Stomach (tissue), 9 donors: ENCODE measurements around the gene USP9X. TPM values are rescaled to one million over a fixed set of nuclear protein-coding genes. Genes with fewer than 3 reads are reported as not detected.
A peak's percentile ranks its signal among the peaks of the same experiment; 100 is the strongest.
"Not testable (repeated sequence)": the region's sequence is repeated elsewhere in the genome, so short reads cannot be mapped to it uniquely, and the experiment has no call there.

ENCODE experiments used
- DNase-seq, 2 donors: peaks; one replicate each; pipeline versions ENCODE4 v3.0.0 to v3.0.0-alpha.2; 2013 to 2019
- H3K27ac ChIP-seq, 5 donors: fragments of 200-600 bp in 4 of 5; sonication (generic) in 4 of 5; one replicate each; pipeline ENCODE4 v1.5.1; 2013 to 2019; ENCODE audit warnings: mild to moderate bottlenecking in 1 of 5, moderate library complexity in 1 of 5
- H3K27me3 ChIP-seq, 3 donors: fragments of 200-600 bp; sonication (generic); one replicate each; pipeline ENCODE4 v1.5.1; 2017 to 2019; ENCODE audit warnings: mixed run types in 1 of 3
- H3K36me3 ChIP-seq, 4 donors: fragments of 200-600 bp; sonication (generic); 1 replicate in 3 of 4; 2 replicates in 1 of 4; pipeline ENCODE4 v1.5.1; 2016 to 2019
- H3K4me1 ChIP-seq, 4 donors: fragments of 200-600 bp; sonication (generic); one replicate each; pipeline ENCODE4 v1.5.1; 2016 to 2019
- H3K4me3 ChIP-seq, 4 donors: fragments of 200-600 bp; sonication (generic) in 3 of 4; one replicate each; pipeline ENCODE4 v1.5.1; 2016 to 2019; ENCODE audit warnings: mild to moderate bottlenecking in 1 of 4
- H3K9me3 ChIP-seq, 4 donors: fragments of 200-600 bp; sonication (generic); one replicate each; pipeline ENCODE4 v1.5.1; 2016 to 2019
- CTCF ChIP-seq, 7 experiments: fragments of 450-650 bp in 4 of 7; fragments of 200-600 bp in 3 of 7; sonication (generic) in 3 of 7; IDR thresholded peaks; one replicate each; pipeline ENCODE4 v1.5.1; 2016 to 2019; ENCODE audit warnings: antibody characterized with exemption in 7 of 7, control low read depth in 2 of 7, mild to moderate bottlenecking in 1 of 7
- EP300 ChIP-seq: sonication (generic); formaldehyde crosslinking; IDR thresholded peaks from one replicate; pipeline ENCODE4 v1.6.1; 2017; ENCODE audit warnings: antibody characterized with exemption
- POLR2A ChIP-seq, 4 donors: fragments of 450-650 bp; IDR thresholded peaks; one replicate each; pipeline ENCODE4 v1.6.1; 2016; ENCODE audit warnings: antibody characterized with exemption in 4 of 4, control low read depth in 2 of 4, mild to moderate bottlenecking in 1 of 4, moderate library complexity in 1 of 4
- POLR2AphosphoS5 ChIP-seq, 3 donors: sonication (generic); formaldehyde crosslinking; IDR thresholded peaks; one replicate each; pipeline ENCODE4 v1.6.1; 2016; ENCODE audit warnings: antibody characterized with exemption in 3 of 3
- WGBS, 5 donors: extraction: QIAGEN DNeasy Blood & Tissue Kit in 3 of 5; methylation state at CpG; one replicate each; pipeline versions ENCODE4 v1.1.5 to v1.1.7; 2013 to 2018; 5-methylcytosine and 5-hydroxymethylcytosine counted together
- intact Hi-C: fragments of 100-400 bp; cut with DNase I; formaldehyde crosslinking; loops from one replicate; pipeline ENCODE4 v1.15.1; 2023; ENCODE audit warnings: low total_unique reads
- polyA plus RNA-seq, 3 donors: library from polyadenylated mRNA; stranded (reverse); fragments of 200-250 nt; gene quantifications; one replicate each; pipeline ENCODE4 v1.2.3, GENCODE V29; 2013
- total RNA-seq, 5 donors: library from RNA; depleted of rRNA; stranded (reverse); fragments of >200 nt; gene quantifications; one replicate each; pipeline versions ENCODE4 v1.1.0 to v1.2.3, GENCODE V29; 2014 to 2016
- donor health status: healthy with polysubstance abuse.
- donor health status: Bipolar disorder and iron deficiency.
- donor health status: healthy.

USP9X gene
- total and polyA plus RNA-seq, 8 donors: 6.5 to 252 (median 52.6) TPM

DNA sequence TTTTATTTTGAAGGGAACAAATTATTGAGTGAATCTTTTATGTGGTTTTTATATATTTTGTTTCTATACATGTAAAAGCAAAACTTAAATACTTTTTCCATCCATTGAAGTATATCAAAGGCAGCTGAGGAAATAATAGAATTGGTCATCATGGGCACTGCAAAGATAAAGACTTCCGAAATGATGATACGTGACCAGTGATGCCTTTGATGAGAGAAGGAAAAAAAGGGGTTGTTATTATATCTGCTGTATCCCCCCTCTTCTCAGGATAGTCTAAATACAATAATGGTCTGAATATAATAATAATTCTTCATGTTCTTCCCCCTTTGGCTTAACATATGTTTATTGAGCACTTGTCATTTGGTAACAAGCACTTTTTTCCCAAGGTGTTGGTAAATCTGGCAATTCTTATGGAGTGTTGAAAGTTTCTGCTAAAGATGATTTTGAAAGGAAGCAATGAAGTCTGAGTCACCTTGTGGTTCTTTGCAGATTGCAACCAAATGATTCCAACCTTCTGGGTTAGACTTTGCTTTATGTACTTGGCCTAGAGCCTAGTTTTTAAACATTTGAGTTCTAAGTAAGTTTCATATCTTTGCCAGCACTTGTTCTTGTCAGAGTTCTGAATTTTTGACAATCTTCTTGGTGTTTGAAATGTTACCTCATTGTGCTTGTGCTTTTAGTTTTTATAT, 60.8 kb downstream of the USP9X start:
- Histone ChIP-seq H3K36me3 (peaks cover 0 to 83% (median 63%) of the 10 kb centered on the region in 4 donors), H3K4me1 (peaks cover 0 to 12% (median 3%) of the 10 kb centered on the region in 4 donors), H3K27me3 (no peaks in the 10 kb centered on the region), H3K9me3 (no peaks in the 10 kb centered on the region), H3K4me3 (no peak overlapping the region), H3K27ac (no peak overlapping the region)
- TF ChIP-seq EP300 (no peak), POLR2AphosphoS5 (IDR thresholded peaks at IDR 0.05) (peak in 1 of 3 donors; percentile 21), POLR2A (IDR thresholded peaks at IDR 0.05) (no peak)
- WGBS, 5 donors: 72 to 96% (median 86%) methylated on average over 2 of the region's 2 CpGs
- DNase-seq: peak in 1 of 2 donors; percentile 33
- intact Hi-C loops: no loop called here

- H3K4me1 ChIP-seq: peaks cover 0 to 12% (median 3%) of the 10 kb centered on the region in 4 donors
- no peak overlapping the region for H3K4me3 ChIP-seq
- 42 to 80% (median 58%) methylated on average over 4 of the region's 4 CpGs for WGBS, 5 donors
- no peak for TF ChIP-seq CTCF (IDR thresholded peaks at IDR 0.05)
- TF ChIP-seq POLR2A (IDR thresholded peaks at IDR 0.05): no peak
- no peak for TF ChIP-seq EP300
- TF ChIP-seq POLR2AphosphoS5 (IDR thresholded peaks at IDR 0.05): no peak
- H3K27me3 ChIP-seq: no peaks in the 10 kb centered on the region
- H3K27ac ChIP-seq: no peak overlapping the region
- DNase-seq: no peak
- H3K9me3 ChIP-seq: no peaks in the 10 kb centered on the region
- intact Hi-C loops: no loop called here
- peaks cover 0 to 83% (median 65%) of the 10 kb centered on the region in 4 donors for H3K36me3 ChIP-seq
Observed at GRCh38 chrX:41148553-41148952, 63.3 kb downstream of the USP9X start.

DNA sequence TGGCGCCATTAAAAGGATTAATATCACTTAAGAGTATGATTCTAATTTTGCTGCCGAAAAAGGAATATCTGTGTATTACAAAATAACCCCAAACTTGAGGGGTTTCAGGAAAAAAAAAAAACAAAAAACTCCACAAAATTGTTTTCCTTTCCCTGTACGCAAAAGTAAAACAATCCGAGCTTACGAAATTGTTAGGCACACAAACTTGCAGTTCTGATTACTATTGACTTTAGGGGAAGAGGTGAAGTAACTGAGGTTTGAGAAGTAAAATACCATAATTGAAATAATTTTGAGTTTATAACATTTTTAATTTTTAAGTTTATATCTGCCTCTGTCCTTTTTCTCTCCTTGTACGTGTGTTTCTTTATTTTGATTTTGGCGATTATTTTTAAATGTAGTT, 64.8 kb downstream of the USP9X start:
- no peak overlapping the region for H3K27ac ChIP-seq
- H3K36me3 ChIP-seq: peaks cover 0 to 84% (median 57%) of the 10 kb centered on the region in 4 donors
- intact Hi-C loops: no loop called here
- no peak for DNase-seq
- no peaks in the 10 kb centered on the region for H3K9me3 ChIP-seq
- no peak overlapping the region for H3K4me3 ChIP-seq
- no peaks in the 10 kb centered on the region for H3K27me3 ChIP-seq
- H3K4me1 ChIP-seq: peaks cover 0 to 12% (median 3%) of the 10 kb centered on the region in 4 donors
- no peak for TF ChIP-seq EP300
- 79 to 88% (median 81%) methylated on average over 7 of the region's 7 CpGs for WGBS, 5 donors

DNA sequence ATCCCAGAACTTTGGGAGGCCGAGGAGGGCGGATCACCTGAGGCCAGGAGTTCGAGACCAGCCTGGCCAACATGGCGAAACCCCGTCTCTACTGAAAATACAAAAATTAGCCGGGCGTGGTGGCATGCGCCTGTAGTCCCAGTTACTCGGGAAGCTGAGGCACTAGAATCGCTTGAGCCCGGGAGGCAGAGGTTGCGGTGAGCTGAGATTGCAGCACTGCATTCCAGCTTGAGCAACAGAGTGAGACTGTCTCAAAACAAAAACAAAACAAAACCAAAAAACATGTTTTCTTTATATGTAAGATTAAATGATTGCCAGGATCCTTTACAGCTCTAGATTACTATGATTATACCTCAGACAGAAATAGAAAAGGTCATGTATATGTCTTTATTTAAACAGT, 66.5 kb downstream of the USP9X start:
- H3K9me3 ChIP-seq, intact Hi-C loops, H3K27ac ChIP-seq, H3K4me3 ChIP-seq, H3K27me3 ChIP-seq, DNase-seq, H3K4me1 ChIP-seq: not testable (repeated sequence)
- 91 to 95% (median 92%) methylated on average over 12 of the region's 12 CpGs for WGBS, 5 donors
- H3K36me3 ChIP-seq: peaks cover 0 to 91% (median 63%) of the 10 kb centered on the region in 4 donors

GRCh38 chrX:41152221-41152620, 67.0 kb downstream of the USP9X start:
- WGBS, 5 donors: 95 to 100% (median 97%) methylated on average over 4 of the region's 4 CpGs
- DNase-seq: no peak
- no peaks in the 10 kb centered on the region for H3K9me3 ChIP-seq
- TF ChIP-seq POLR2A (IDR thresholded peaks at IDR 0.05) (no peak), CTCF (IDR thresholded peaks at IDR 0.05) (no peak), EP300 (no peak), POLR2AphosphoS5 (IDR thresholded peaks at IDR 0.05) (no peak)
- no peaks in the 10 kb centered on the region for H3K4me1 ChIP-seq
- H3K27ac ChIP-seq: no peak overlapping the region
- no peak overlapping the region for H3K4me3 ChIP-seq
- no peaks in the 10 kb centered on the region for H3K27me3 ChIP-seq
- intact Hi-C loops: no loop called here
- H3K36me3 ChIP-seq: peaks cover 0 to 96% (median 67%) of the 10 kb centered on the region in 4 donors

DNA sequence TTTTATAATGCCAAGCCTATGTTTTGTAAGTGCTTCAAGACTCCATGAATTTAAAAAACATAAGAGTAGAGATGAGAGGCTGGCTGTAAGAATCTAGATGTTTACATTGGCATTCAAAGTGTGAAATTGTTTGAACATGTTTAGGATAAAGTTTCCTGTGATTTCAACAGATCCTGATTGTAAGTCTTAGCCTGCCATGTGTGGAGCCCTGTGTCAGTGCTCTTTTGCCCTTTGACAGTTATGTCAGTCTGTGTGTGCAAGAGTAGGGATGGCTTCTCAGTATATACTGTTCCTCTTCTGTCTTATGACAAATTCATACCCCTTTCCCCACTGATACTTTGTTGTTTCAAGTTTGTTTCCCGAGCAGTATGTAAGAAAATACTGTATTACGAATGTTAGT, 68.2 kb downstream of the USP9X start:
- Histone ChIP-seq H3K4me1 (no peaks in the 10 kb centered on the region), H3K36me3 (peaks cover 0 to 90% (median 65%) of the 10 kb centered on the region in 4 donors), H3K4me3 (no peak overlapping the region), H3K9me3 (no peaks in the 10 kb centered on the region), H3K27ac (no peak overlapping the region), H3K27me3 (no peaks in the 10 kb centered on the region)
- no peak for TF ChIP-seq POLR2AphosphoS5 (IDR thresholded peaks at IDR 0.05)
- TF ChIP-seq POLR2A (IDR thresholded peaks at IDR 0.05): no peak
- TF ChIP-seq CTCF (IDR thresholded peaks at IDR 0.05): no peak
- no peak for TF ChIP-seq EP300
- no peak for DNase-seq
- 81 to 93% (median 88%) methylated on average over 2 of the region's 2 CpGs for WGBS, 5 donors
- intact Hi-C loops: no loop called here
